HepG2 (cell line): ENCODE data around the gene ADAMTS15. TPM values are rescaled to one million over a fixed set of nuclear protein-coding genes. Genes with fewer than 3 reads are reported as not detected.

ENCODE experiments used
- ATAC-seq: fragments of 200-7000 bp; cut with Tn5 transposase; 3 replicates; pipeline ENCODE4 v1.9.1; 2020; ENCODE audit warnings: mild to moderate bottlenecking, moderate library complexity
- BruUV-seq: library from RNA; stranded (reverse); fragments of 400-500 nt; replicated peaks from 2 replicates; lab custom pipeline; 2021; lab: Mats Ljungman, UMichigan
- CTCF ChIA-PET: fragments of 300-600 bp; formaldehyde crosslinking; extraction: SDS; loops from one replicate; lab custom pipeline; 2021; ENCODE audit warnings: low total read pairs, inconsistent platforms, low intra/inter-chr PET ratio; lab: Yijun Ruan, JAX
- POLR2A ChIA-PET: fragments of 350-600 bp; sonication (Branson Sonifier 250); formaldehyde crosslinking; loops from one replicate; lab custom pipeline; 2020; ENCODE audit warnings: antibody characterized with exemption, inconsistent platforms; lab: Yijun Ruan, JAX
- DNase-seq: peaks from one replicate; pipeline ENCODE4 v3.0.0-alpha.2; 2015; ENCODE audit warnings: low spot score
- FAIRE-seq: peaks from 3 replicates; lab custom pipeline; 2011; peaks lifted over from hg19 to GRCh38; lab: Jason Lieb, UNC
- H2AFZ ChIP-seq: one replicate; pipeline ENCODE4 v1.6.1; 2011; ENCODE audit warnings: low read length, inconsistent platforms
- H3K27ac ChIP-seq: fragments of 300-600 bp; 3 replicates; pipeline ENCODE4 v1.8.0; 2011; ENCODE audit warnings: mixed run types, mild to moderate bottlenecking, mixed read lengths, low read length, inconsistent platforms; ENCODE audit not compliant: insufficient read depth; ENCODE audit errors: extremely low read length
- H3K27me3 ChIP-seq, 2 experiments: fragments of 200-600 bp in 1 of 2; 2 replicates in 1 of 2; 3 replicates in 1 of 2; pipeline versions ENCODE4 v1.6.0 to v1.8.0; 2011; ENCODE audit warnings: low read length in 2 of 2, mild to moderate bottlenecking in 2 of 2, moderate library complexity in 2 of 2, inconsistent platforms in 1 of 2; ENCODE audit not compliant: insufficient read depth in 2 of 2, control insufficient read depth in 1 of 2
- H3K36me3 ChIP-seq, 2 experiments: fragments of 200-600 bp in 1 of 2; replicated peaks in 1 of 2; 2 replicates in 1 of 2; 3 replicates in 1 of 2; pipeline versions ENCODE4 v1.5.1 to v1.8.0; 2011; ENCODE audit warnings: low read length in 2 of 2, inconsistent platforms in 1 of 2; ENCODE audit not compliant: insufficient read depth in 2 of 2, control insufficient read depth in 1 of 2
- H3K4me1 ChIP-seq: 2 replicates; pipeline ENCODE4 v1.5.1; 2012; ENCODE audit warnings: low read length, inconsistent platforms; ENCODE audit not compliant: insufficient read depth
- H3K4me2 ChIP-seq: 2 replicates; pipeline ENCODE4 v1.6.0; 2011; ENCODE audit warnings: low read depth, low read length, inconsistent platforms
- H3K4me3 ChIP-seq, 3 experiments: fragments of 200-600 bp in 1 of 3; sonication (generic), shearing (Covaris generic) in 1 of 3; replicated peaks in 1 of 3; 2 replicates each; pipeline ENCODE4 v1.5.1; 2011 to 2016; ENCODE audit warnings: low read length in 3 of 3, inconsistent platforms in 2 of 3, low read depth in 2 of 3, mild to moderate bottlenecking in 2 of 3, control low read depth in 1 of 3, mixed read lengths in 1 of 3; ENCODE audit not compliant: insufficient read depth in 1 of 3
- H3K79me2 ChIP-seq: one replicate; pipeline ENCODE4 v1.6.1; 2011; ENCODE audit warnings: low read length, inconsistent platforms; ENCODE audit not compliant: insufficient read depth
- H3K9ac ChIP-seq: 2 replicates; pipeline ENCODE4 v1.6.0; 2011; ENCODE audit warnings: mild to moderate bottlenecking, low read depth, low read length, inconsistent platforms; ENCODE audit not compliant: insufficient read depth
- H3K9me3 ChIP-seq: 2 replicates; pipeline ENCODE4 v1.5.1; 2012; ENCODE audit warnings: mild to moderate bottlenecking, low read length
- H4K20me1 ChIP-seq: 2 replicates; pipeline ENCODE4 v1.6.0; 2011; ENCODE audit warnings: inconsistent platforms, mild to moderate bottlenecking, low read length, moderate library complexity; ENCODE audit not compliant: insufficient read depth
- CSRNP2 ChIP-seq: sonication (generic); formaldehyde crosslinking; conservative IDR thresholded peaks from 2 replicates; pipeline ENCODE4 v1.8.0; 2022; ENCODE audit warnings: low read depth, missing genetic modification reagents
- SMYD3 ChIP-seq: sonication (generic); formaldehyde crosslinking; IDR thresholded peaks from 2 replicates; pipeline ENCODE4 v1.8.1; 2023; ENCODE audit warnings: mild to moderate bottlenecking, missing genetic modification reagents
- THAP8 ChIP-seq: sonication (generic); formaldehyde crosslinking; IDR thresholded peaks from 2 replicates; pipeline ENCODE4 v1.5.1; 2020; ENCODE audit warnings: missing genetic modification reagents, mild to moderate bottlenecking, borderline replicate concordance
- WIZ ChIP-seq: sonication (generic); formaldehyde crosslinking; IDR thresholded peaks from 2 replicates; pipeline ENCODE4 v1.5.1; 2020; ENCODE audit warnings: mild to moderate bottlenecking, missing genetic modification reagents
- ZBTB43 ChIP-seq: sonication (generic); formaldehyde crosslinking; conservative IDR thresholded peaks from 2 replicates; pipeline ENCODE4 v1.4.0; 2020; ENCODE audit warnings: missing genetic modification reagents
- ZNF451 ChIP-seq: sonication (generic); formaldehyde crosslinking; IDR thresholded peaks from 2 replicates; pipeline ENCODE4 v1.5.0; 2020; ENCODE audit warnings: mild to moderate bottlenecking, missing genetic modification reagents
- ZNF513 ChIP-seq: sonication (generic); formaldehyde crosslinking; conservative IDR thresholded peaks from 2 replicates; pipeline ENCODE4 v1.5.0; 2020; ENCODE audit warnings: missing genetic modification reagents
- ZNF558 ChIP-seq: sonication (generic); formaldehyde crosslinking; IDR thresholded peaks from 2 replicates; pipeline ENCODE4 v1.9.0; 2022; ENCODE audit warnings: mild to moderate bottlenecking, missing genetic modification reagents, borderline replicate concordance
- ZNF605 ChIP-seq: sonication (generic); formaldehyde crosslinking; IDR thresholded peaks from 2 replicates; pipeline ENCODE4 v1.8.0; 2022; ENCODE audit warnings: mild to moderate bottlenecking, missing genetic modification reagents
- in situ Hi-C: cut with HindIII; loops from 2 replicates; pipeline ENCODE4 v1.10.0; 2017; ENCODE audit warnings: low pct_unique_long_range_greater_than_20kb; ENCODE audit not compliant: extremely low pct_ligation_motif_present
- intact Hi-C: fragments of 100-400 bp; cut with micrococcal nuclease; formaldehyde crosslinking; loops from one replicate; pipeline ENCODE4 v1.10.0; 2022; ENCODE audit not compliant: unreplicated experiment
- polyA plus RNA-seq, 8 experiments: library from polyadenylated mRNA; depleted of rRNA in 3 of 8; stranded (reverse) in 7 of 8; unstranded in 1 of 8; fragments of >200 nt; fragmentation: Illumina TruSeq in 4 of 8; extraction: Trizol in 4 of 8; gene quantifications; 2 replicates each; pipeline versions ENCODE4 v1.2.1 to v1.2.3, GENCODE V29; 2011 to 2016; ENCODE audit warnings: low read depth in 4 of 8, missing spikeins in 1 of 8, mixed read lengths in 1 of 8; ENCODE audit not compliant: insufficient read depth in 1 of 8
- total RNA-seq, 5 experiments: library from RNA; depleted of rRNA; stranded (reverse); fragments of >200 nt; fragmentation: Illumina TruSeq; extraction: Trizol; gene quantifications; 2 replicates each; pipeline ENCODE4 v1.2.3, GENCODE V29; 2016; ENCODE audit warnings: low read depth in 1 of 5

Gene ADAMTS15
- total and polyA plus RNA-seq, 2 of the 13 experiments (the other 11 are each of a cell fraction or from before 2014, with no cell fraction given): 0.01 to 0.02 TPM

- intact Hi-C loops (no loop called here), in situ Hi-C loops (no loop called here)
- no peaks in the 10 kb centered on the region for H3K79me2 ChIP-seq
- no peak for FAIRE-seq
- no peak overlapping the region for H2AFZ ChIP-seq
- H3K27ac ChIP-seq: no peak overlapping the region
- ATAC-seq: no peak
- no peaks in the 10 kb centered on the region for H3K36me3 ChIP-seq
- BruUV-seq: no TSS peak
- no peaks in the 10 kb centered on the region for H3K9me3 ChIP-seq
- CTCF ChIA-PET: no interaction called here
- no peaks in the 10 kb centered on the region for H3K27me3 ChIP-seq
- DNase-seq: no peak
- TF ChIP-seq ZBTB43: no peak
- TF ChIP-seq WIZ (CRISPR knock-in tag): no peak
- TF ChIP-seq ZNF605 (CRISPR knock-in tag): no peak
- TF ChIP-seq THAP8 (CRISPR knock-in tag): no peak
- no peak for TF ChIP-seq SMYD3
- TF ChIP-seq ZNF558 (CRISPR knock-in tag): no peak
- no peak for TF ChIP-seq ZNF451
- TF ChIP-seq CSRNP2: no peak
- TF ChIP-seq ZNF513: no peak
- no peaks in the 10 kb centered on the region; the same call in 1 of the 2 replicates for H4K20me1 ChIP-seq
- no peak overlapping the region for H3K4me2 ChIP-seq
- H3K4me3 ChIP-seq: no peak overlapping the region
- POLR2A ChIA-PET: no interaction called here
- H3K9ac ChIP-seq: no peak overlapping the region
- H3K4me1 ChIP-seq: no peaks in the 10 kb centered on the region
These were observed 49.7 kb downstream of the ADAMTS15 start for GRCh38 chr11:130498181-130498580.
